ENCODE results near the gene TUSC2. TPM values are rescaled to one million over a fixed set of nuclear protein-coding genes. Genes with fewer than 3 reads are reported as not detected.

Gene TUSC2
- total and polyA plus RNA-seq, 2 of the 13 experiments (the other 11 are each of a cell fraction or from before 2014, with no cell fraction given), result 36.7 to 39.1 TPM

DNA sequence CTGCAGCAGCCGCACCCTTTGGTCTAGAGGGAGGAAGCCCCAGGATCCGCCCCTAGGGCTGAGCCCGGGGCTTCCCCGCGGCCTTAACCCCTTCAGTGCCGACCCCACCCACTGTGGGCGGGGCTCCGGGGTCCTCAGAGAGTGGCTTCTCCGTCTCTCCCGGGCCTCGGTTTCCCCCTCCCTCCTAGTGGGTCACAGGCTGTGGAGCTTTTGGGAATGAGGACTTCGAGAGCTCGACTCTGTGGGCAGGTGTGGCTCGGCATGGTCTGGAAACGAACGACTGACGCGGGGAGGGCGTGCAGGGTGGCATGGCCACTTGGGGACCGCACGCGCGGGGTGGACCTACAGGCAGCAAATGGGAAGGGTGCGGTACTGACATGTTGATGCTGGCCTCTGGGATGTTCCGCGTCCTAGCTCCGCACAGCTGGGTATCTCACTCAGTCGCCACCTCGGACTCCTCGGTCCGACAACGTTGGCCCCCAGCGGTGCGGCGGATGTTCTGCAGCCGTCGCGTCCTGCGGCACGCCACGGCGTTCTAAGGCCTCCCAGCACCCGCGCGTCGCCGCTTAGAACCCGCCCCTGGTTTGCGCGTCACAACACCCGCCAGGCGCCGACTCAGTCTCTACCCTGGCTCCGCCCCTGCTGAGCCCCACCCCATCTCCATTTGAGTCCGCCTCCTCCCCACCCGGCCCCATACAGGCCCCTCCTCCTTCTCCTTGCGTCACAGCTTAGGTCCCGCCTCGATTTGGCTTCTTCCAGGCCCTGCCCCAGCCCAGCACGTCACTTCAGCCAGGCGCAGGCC, 29.0 kb downstream of the TUSC2 start, which contains the start of the genes HYAL3 and NAA80 (continued):
- TF ChIP-seq, protein P1, sequence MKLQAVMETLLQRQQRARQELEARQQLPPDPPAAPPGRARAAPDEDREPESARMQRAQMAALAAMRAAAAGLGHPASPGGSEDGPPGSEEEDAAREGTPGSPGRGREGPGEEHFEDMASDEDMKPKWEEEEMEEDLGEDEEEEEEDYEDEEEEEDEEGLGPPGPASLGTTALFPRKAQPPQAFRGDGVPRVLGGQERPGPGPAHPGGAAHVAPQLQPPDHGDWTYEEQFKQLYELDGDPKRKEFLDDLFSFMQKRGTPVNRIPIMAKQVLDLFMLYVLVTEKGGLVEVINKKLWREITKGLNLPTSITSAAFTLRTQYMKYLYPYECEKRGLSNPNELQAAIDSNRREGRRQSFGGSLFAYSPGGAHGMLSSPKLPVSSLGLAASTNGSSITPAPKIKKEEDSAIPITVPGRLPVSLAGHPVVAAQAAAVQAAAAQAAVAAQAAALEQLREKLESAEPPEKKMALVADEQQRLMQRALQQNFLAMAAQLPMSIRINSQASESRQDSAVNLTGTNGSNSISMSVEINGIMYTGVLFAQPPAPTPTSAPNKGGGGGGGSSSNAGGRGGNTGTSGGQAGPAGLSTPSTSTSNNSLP (IDR thresholded peaks at IDR 0.05; ENCODE audit: low read depth, low read length), result no peak
- TF ChIP-seq MIER3 (CRISPR knock-in tag; IDR thresholded peaks at IDR 0.05; ENCODE audit: borderline replicate concordance), result peak; percentile 69; the same call in 1 of the 2 replicates
- TF ChIP-seq ZNF17 (CRISPR knock-in tag; IDR thresholded peaks at IDR 0.05), result no peak
- no peak for TF ChIP-seq ZNF850 (CRISPR knock-in tag; conservative IDR thresholded peaks at IDR 0.05)
- peak; percentile 21; the same call in 1 of the 2 replicates for TF ChIP-seq MZF1 (CRISPR knock-in tag; IDR thresholded peaks at IDR 0.05; ENCODE audit: borderline replicate concordance)
- peak; percentile 49 for TF ChIP-seq REPIN1 (CRISPR knock-in tag; IDR thresholded peaks at IDR 0.05; ENCODE audit: borderline replicate concordance, low read depth)
- TF ChIP-seq, protein P2, sequence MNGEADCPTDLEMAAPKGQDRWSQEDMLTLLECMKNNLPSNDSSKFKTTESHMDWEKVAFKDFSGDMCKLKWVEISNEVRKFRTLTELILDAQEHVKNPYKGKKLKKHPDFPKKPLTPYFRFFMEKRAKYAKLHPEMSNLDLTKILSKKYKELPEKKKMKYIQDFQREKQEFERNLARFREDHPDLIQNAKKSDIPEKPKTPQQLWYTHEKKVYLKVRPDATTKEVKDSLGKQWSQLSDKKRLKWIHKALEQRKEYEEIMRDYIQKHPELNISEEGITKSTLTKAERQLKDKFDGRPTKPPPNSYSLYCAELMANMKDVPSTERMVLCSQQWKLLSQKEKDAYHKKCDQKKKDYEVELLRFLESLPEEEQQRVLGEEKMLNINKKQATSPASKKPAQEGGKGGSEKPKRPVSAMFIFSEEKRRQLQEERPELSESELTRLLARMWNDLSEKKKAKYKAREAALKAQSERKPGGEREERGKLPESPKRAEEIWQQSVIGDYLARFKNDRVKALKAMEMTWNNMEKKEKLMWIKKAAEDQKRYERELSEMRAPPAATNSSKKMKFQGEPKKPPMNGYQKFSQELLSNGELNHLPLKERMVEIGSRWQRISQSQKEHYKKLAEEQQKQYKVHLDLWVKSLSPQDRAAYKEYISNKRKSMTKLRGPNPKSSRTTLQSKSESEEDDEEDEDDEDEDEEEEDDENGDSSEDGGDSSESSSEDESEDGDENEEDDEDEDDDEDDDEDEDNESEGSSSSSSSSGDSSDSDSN (CRISPR knock-in tag; IDR thresholded peaks at IDR 0.05), result peak; percentile 66; the same call in 1 of the 2 replicates
- TF ChIP-seq TRIM24 (CRISPR knock-in tag; IDR thresholded peaks at IDR 0.05), result no peak
- TF ChIP-seq, protein P3, sequence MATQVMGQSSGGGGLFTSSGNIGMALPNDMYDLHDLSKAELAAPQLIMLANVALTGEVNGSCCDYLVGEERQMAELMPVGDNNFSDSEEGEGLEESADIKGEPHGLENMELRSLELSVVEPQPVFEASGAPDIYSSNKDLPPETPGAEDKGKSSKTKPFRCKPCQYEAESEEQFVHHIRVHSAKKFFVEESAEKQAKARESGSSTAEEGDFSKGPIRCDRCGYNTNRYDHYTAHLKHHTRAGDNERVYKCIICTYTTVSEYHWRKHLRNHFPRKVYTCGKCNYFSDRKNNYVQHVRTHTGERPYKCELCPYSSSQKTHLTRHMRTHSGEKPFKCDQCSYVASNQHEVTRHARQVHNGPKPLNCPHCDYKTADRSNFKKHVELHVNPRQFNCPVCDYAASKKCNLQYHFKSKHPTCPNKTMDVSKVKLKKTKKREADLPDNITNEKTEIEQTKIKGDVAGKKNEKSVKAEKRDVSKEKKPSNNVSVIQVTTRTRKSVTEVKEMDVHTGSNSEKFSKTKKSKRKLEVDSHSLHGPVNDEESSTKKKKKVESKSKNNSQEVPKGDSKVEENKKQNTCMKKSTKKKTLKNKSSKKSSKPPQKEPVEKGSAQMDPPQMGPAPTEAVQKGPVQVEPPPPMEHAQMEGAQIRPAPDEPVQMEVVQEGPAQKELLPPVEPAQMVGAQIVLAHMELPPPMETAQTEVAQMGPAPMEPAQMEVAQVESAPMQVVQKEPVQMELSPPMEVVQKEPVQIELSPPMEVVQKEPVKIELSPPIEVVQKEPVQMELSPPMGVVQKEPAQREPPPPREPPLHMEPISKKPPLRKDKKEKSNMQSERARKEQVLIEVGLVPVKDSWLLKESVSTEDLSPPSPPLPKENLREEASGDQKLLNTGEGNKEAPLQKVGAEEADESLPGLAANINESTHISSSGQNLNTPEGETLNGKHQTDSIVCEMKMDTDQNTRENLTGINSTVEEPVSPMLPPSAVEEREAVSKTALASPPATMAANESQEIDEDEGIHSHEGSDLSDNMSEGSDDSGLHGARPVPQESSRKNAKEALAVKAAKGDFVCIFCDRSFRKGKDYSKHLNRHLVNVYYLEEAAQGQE (IDR thresholded peaks at IDR 0.05; ENCODE audit: borderline replicate concordance in 1 of 2, low read depth in 1 of 2, low read length in 2 of 2), result 0 out of 4 replicates have a peak, but pooled peaks of 1 of the 2 experiments have one; percentile 28
- no peak for TF ChIP-seq SIX4 (CRISPR knock-in tag; IDR thresholded peaks at IDR 0.05)
- TF ChIP-seq LCORL (IDR thresholded peaks at IDR 0.05), result no peak
- TF ChIP-seq LCORL (CRISPR knock-in tag; IDR thresholded peaks at IDR 0.05), result no peak
- TF ChIP-seq IRF2 (CRISPR knock-in tag; IDR thresholded peaks at IDR 0.05), result no peak
- peak; percentile 25; the same call in 1 of the 2 replicates for TF ChIP-seq RELA (CRISPR knock-in tag; IDR thresholded peaks at IDR 0.05)
- no peak for TF ChIP-seq PCBP2 (optimal IDR thresholded peaks at IDR 0.05; ENCODE audit: low read depth, low read length, poor library complexity, severe bottlenecking)
- TF ChIP-seq RAD21 (CRISPR knock-in tag; IDR thresholded peaks at IDR 0.05), result peak; percentile 67; the same call in 1 of the 2 replicates
- TF ChIP-seq ZNF367 (CRISPR knock-in tag; IDR thresholded peaks at IDR 0.05; ENCODE audit: borderline replicate concordance), result no peak
- no peak for TF ChIP-seq ZNF224 (CRISPR knock-in tag; IDR thresholded peaks at IDR 0.05)
- TF ChIP-seq SALL1 (CRISPR knock-in tag; IDR thresholded peaks at IDR 0.05), result peak; percentile 66
- no peak for TF ChIP-seq ZNF101 (CRISPR knock-in tag; IDR thresholded peaks at IDR 0.05; ENCODE audit: borderline replicate concordance, low read depth)
- no peak; the same call in 1 of the 2 replicates for TF ChIP-seq STAG1 (CRISPR knock-in tag; IDR thresholded peaks at IDR 0.05)
- TF ChIP-seq GATA4 (IDR thresholded peaks at IDR 0.05; ENCODE audit: borderline replicate concordance, low read depth), result peak; percentile 51; the same call in 1 of the 2 replicates
- TF ChIP-seq ZBTB21 (CRISPR knock-in tag; IDR thresholded peaks at IDR 0.05), result no peak

All from HepG2 (cell line).